ENCODE data around the gene KLRB1. TPM values are rescaled to one million over a fixed set of nuclear protein-coding genes. Genes with fewer than 3 reads are reported as not detected.
"Not testable (repeated sequence)": the region's sequence is repeated elsewhere in the genome, so short reads cannot be mapped to it uniquely, and the experiment has no call there.

The KLRB1 gene
- polyA plus RNA-seq, 2 donors, result 0.73 to 0.81 TPM

GRCh38 chr12:9605483-9605882 is 2.2 kb downstream of the KLRB1 start:
- H3K27ac ChIP-seq (ENCODE audit: low read depth in 2 of 2, low read length in 1 of 2), result no peak overlapping the region
- H3K36me3 ChIP-seq (ENCODE audit: control insufficient read depth in 2 of 2, insufficient read depth in 2 of 2, low read length in 1 of 2), result no peaks in the 10 kb centered on the region
- H3K4me3 ChIP-seq (ENCODE audit: low read depth in 1 of 2, low read length in 2 of 2), result no peak overlapping the region
- H3K4me1 ChIP-seq (ENCODE audit: control insufficient read depth in 2 of 2, insufficient read depth in 2 of 2, low read length in 1 of 2), result no peaks in the 10 kb centered on the region
- H3K27me3 ChIP-seq (ENCODE audit: control insufficient read depth in 1 of 2, insufficient read depth in 2 of 2, low read length in 2 of 2), result no peaks in the 10 kb centered on the region
- no peaks in the 10 kb centered on the region for H3K9me3 ChIP-seq (ENCODE audit: control insufficient read depth in 2 of 2, insufficient read depth in 1 of 2, low read depth in 1 of 2, low read length in 1 of 2)
- WGBS, 2 donors, result 93% methylated on average over 2 of the region's 2 CpGs

- Histone ChIP-seq H3K36me3 (ENCODE audit: control insufficient read depth in 2 of 2, insufficient read depth in 2 of 2, low read length in 1 of 2) (no peaks in the 10 kb centered on the region), H3K4me1 (ENCODE audit: control insufficient read depth in 2 of 2, insufficient read depth in 2 of 2, low read length in 1 of 2) (no peaks in the 10 kb centered on the region), H3K27ac (ENCODE audit: low read depth in 2 of 2, low read length in 1 of 2) (no peak overlapping the region), H3K9me3 (ENCODE audit: control insufficient read depth in 2 of 2, insufficient read depth in 1 of 2, low read depth in 1 of 2, low read length in 1 of 2) (no peaks in the 10 kb centered on the region), H3K27me3 (ENCODE audit: control insufficient read depth in 1 of 2, insufficient read depth in 2 of 2, low read length in 2 of 2) (no peaks in the 10 kb centered on the region), H3K4me3 (ENCODE audit: low read depth in 1 of 2, low read length in 2 of 2) (no peak overlapping the region)
- 88 to 92% methylated on average over 5 of the region's 5 CpGs for WGBS, 2 donors
Observed at GRCh38 chr12:9604287-9604686, 3.4 kb downstream of the KLRB1 start.

DNA sequence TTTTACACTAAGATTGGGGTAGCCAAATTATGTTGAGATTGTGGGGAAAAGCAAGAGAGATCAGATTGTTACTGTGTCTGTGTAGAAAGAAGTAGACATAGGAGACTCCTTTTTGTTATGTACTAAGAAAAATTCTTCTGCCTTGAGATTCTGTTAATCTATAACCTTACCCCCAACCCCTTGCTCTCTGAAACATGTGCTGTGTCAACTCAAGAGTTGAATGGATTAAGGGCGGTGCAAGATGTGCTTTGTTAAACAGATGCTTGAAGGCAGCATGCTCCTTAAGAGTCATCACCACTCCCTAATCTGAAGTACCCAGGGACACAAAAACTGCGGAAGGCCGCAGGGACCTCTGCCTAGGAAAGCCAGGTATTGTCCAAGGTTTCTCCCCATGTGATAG is 7.3 kb downstream of the KLRB1 start:
- H3K9me3 ChIP-seq (ENCODE audit: control insufficient read depth in 2 of 2, insufficient read depth in 1 of 2, low read depth in 1 of 2, low read length in 1 of 2); H3K36me3 ChIP-seq (ENCODE audit: control insufficient read depth in 2 of 2, insufficient read depth in 2 of 2, low read length in 1 of 2); H3K4me3 ChIP-seq (ENCODE audit: low read depth in 1 of 2, low read length in 2 of 2); H3K4me1 ChIP-seq (ENCODE audit: control insufficient read depth in 2 of 2, insufficient read depth in 2 of 2, low read length in 1 of 2); H3K27me3 ChIP-seq (ENCODE audit: control insufficient read depth in 1 of 2, insufficient read depth in 2 of 2, low read length in 2 of 2); H3K27ac ChIP-seq (ENCODE audit: low read depth in 2 of 2, low read length in 1 of 2): not testable (repeated sequence)
- 77 to 88% methylated on average over 3 of the region's 3 CpGs for WGBS, 2 donors

DNA sequence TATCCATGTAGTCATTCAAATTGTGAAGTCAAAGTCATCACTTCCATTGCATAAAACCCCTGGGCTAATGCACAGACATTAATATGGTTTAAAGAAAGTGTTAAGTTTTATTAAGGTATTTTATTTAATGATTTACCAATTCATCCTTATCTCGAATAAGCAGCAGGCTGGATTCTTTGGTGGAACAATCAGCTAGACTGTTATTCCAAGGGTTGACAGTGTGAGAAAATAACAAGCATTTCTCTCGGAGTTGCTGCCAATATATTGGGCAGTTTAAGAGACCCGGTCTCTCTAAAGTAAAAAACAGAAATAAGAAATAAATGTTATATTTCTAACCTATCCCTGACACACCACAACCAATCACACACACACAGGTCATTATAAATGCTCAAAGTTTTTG is 9.4 kb downstream of the KLRB1 start:
- H3K4me3 ChIP-seq (ENCODE audit: low read depth in 1 of 2, low read length in 2 of 2), result no peak overlapping the region
- WGBS, 2 donors, result 68 to 90% methylated on average over 3 of the region's 3 CpGs
- H3K36me3 ChIP-seq (ENCODE audit: control insufficient read depth in 2 of 2, insufficient read depth in 2 of 2, low read length in 1 of 2), result no peaks in the 10 kb centered on the region
- no peaks in the 10 kb centered on the region for H3K27me3 ChIP-seq (ENCODE audit: control insufficient read depth in 1 of 2, insufficient read depth in 2 of 2, low read length in 2 of 2)
- no peaks in the 10 kb centered on the region for H3K9me3 ChIP-seq (ENCODE audit: control insufficient read depth in 2 of 2, insufficient read depth in 1 of 2, low read depth in 1 of 2, low read length in 1 of 2)
- no peak overlapping the region for H3K27ac ChIP-seq (ENCODE audit: low read depth in 2 of 2, low read length in 1 of 2)
- H3K4me1 ChIP-seq (ENCODE audit: control insufficient read depth in 2 of 2, insufficient read depth in 2 of 2, low read length in 1 of 2), result no peaks in the 10 kb centered on the region

DNA sequence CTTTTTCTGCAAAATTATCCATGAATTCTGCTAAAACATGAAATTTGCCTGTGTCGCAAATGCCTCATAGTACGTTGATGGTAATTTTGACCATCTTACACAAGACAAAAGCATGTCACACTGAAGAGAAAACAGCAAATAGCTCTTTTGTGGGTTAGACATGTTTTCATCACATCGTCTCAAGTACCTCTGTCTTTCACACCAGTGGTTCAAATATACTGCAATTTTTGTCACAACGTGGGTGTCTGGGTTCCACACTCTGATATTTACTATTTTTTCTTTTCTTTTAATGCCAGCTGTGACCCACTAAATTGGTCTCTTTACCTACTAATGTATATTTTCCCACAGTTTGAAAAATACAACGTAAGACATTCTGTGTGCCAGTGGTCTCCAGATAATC is 10.4 kb downstream of the KLRB1 start:
- Histone ChIP-seq H3K4me1 (ENCODE audit: control insufficient read depth in 2 of 2, insufficient read depth in 2 of 2, low read length in 1 of 2) (no peaks in the 10 kb centered on the region), H3K27ac (ENCODE audit: low read depth in 2 of 2, low read length in 1 of 2) (no peak overlapping the region), H3K36me3 (ENCODE audit: control insufficient read depth in 2 of 2, insufficient read depth in 2 of 2, low read length in 1 of 2) (no peaks in the 10 kb centered on the region), H3K27me3 (ENCODE audit: control insufficient read depth in 1 of 2, insufficient read depth in 2 of 2, low read length in 2 of 2) (no peaks in the 10 kb centered on the region), H3K9me3 (ENCODE audit: control insufficient read depth in 2 of 2, insufficient read depth in 1 of 2, low read depth in 1 of 2, low read length in 1 of 2) (no peaks in the 10 kb centered on the region), H3K4me3 (ENCODE audit: low read depth in 1 of 2, low read length in 2 of 2) (no peak overlapping the region)
- 84 to 88% methylated on average over 5 of the region's 5 CpGs for WGBS, 2 donors

GRCh38 chr12:9590441-9590840 is 17.3 kb downstream of the KLRB1 start:
- no peak overlapping the region for H3K27ac ChIP-seq (ENCODE audit: low read depth in 2 of 2, low read length in 1 of 2)
- WGBS, 2 donors, result 89 to 92% methylated on average over 2 of the region's 2 CpGs
- H3K36me3 ChIP-seq (ENCODE audit: control insufficient read depth in 2 of 2, insufficient read depth in 2 of 2, low read length in 1 of 2), result no peaks in the 10 kb centered on the region
- no peak overlapping the region for H3K4me3 ChIP-seq (ENCODE audit: low read depth in 1 of 2, low read length in 2 of 2)
- H3K4me1 ChIP-seq (ENCODE audit: control insufficient read depth in 2 of 2, insufficient read depth in 2 of 2, low read length in 1 of 2), result no peaks in the 10 kb centered on the region
- H3K9me3 ChIP-seq (ENCODE audit: control insufficient read depth in 2 of 2, insufficient read depth in 1 of 2, low read depth in 1 of 2, low read length in 1 of 2), result no peaks in the 10 kb centered on the region
- H3K27me3 ChIP-seq (ENCODE audit: control insufficient read depth in 1 of 2, insufficient read depth in 2 of 2, low read length in 2 of 2), result no peaks in the 10 kb centered on the region

GRCh38 chr12:9588749-9589148 is 19.0 kb downstream of the KLRB1 start:
- 81 to 86% methylated on average over 2 of the region's 2 CpGs for WGBS, 2 donors
- Histone ChIP-seq H3K4me1 (ENCODE audit: control insufficient read depth in 2 of 2, insufficient read depth in 2 of 2, low read length in 1 of 2) (no peaks in the 10 kb centered on the region), H3K4me3 (ENCODE audit: low read depth in 1 of 2, low read length in 2 of 2) (no peak overlapping the region), H3K9me3 (ENCODE audit: control insufficient read depth in 2 of 2, insufficient read depth in 1 of 2, low read depth in 1 of 2, low read length in 1 of 2) (no peaks in the 10 kb centered on the region), H3K36me3 (ENCODE audit: control insufficient read depth in 2 of 2, insufficient read depth in 2 of 2, low read length in 1 of 2) (no peaks in the 10 kb centered on the region), H3K27ac (ENCODE audit: low read depth in 2 of 2, low read length in 1 of 2) (no peak overlapping the region), H3K27me3 (ENCODE audit: control insufficient read depth in 1 of 2, insufficient read depth in 2 of 2, low read length in 2 of 2) (no peaks in the 10 kb centered on the region)

DNA sequence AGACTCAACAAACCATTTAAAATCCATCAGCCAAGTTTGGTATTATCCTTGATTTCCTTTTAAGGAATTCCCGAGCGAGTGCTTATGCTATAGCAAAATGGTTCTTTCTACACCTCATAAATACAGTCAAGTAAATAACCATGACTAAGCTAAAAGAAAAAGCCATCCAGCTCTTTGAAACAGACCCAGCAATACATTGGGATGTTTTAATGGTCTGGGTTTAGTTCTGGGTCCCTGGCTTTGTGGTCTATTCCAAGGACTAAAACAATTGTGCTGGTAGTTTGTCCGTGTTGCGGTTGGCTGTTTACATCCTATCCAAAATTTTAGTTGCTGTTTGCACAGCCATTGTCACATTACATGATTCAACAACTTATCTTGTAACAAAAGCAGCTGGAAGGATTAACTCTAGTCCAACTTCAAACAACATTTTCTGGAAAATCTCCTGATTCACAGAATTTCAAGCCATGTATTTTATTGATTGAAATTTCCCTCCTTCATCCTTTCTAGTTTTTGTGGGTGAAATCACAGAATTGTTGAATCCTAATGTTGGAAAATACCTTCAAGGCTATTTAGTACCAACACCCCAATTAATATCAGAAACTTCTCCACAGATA is 19.6 kb downstream of the KLRB1 start:
- Histone ChIP-seq H3K36me3 (ENCODE audit: control insufficient read depth in 2 of 2, insufficient read depth in 2 of 2, low read length in 1 of 2) (no peaks in the 10 kb centered on the region), H3K4me3 (ENCODE audit: low read depth in 1 of 2, low read length in 2 of 2) (no peak overlapping the region), H3K27me3 (ENCODE audit: control insufficient read depth in 1 of 2, insufficient read depth in 2 of 2, low read length in 2 of 2) (no peaks in the 10 kb centered on the region), H3K4me1 (ENCODE audit: control insufficient read depth in 2 of 2, insufficient read depth in 2 of 2, low read length in 1 of 2) (no peaks in the 10 kb centered on the region), H3K9me3 (ENCODE audit: control insufficient read depth in 2 of 2, insufficient read depth in 1 of 2, low read depth in 1 of 2, low read length in 1 of 2) (no peaks in the 10 kb centered on the region), H3K27ac (ENCODE audit: low read depth in 2 of 2, low read length in 1 of 2) (no peak overlapping the region)
- 84 to 86% methylated on average over 4 of the region's 4 CpGs for WGBS, 2 donors

DNA sequence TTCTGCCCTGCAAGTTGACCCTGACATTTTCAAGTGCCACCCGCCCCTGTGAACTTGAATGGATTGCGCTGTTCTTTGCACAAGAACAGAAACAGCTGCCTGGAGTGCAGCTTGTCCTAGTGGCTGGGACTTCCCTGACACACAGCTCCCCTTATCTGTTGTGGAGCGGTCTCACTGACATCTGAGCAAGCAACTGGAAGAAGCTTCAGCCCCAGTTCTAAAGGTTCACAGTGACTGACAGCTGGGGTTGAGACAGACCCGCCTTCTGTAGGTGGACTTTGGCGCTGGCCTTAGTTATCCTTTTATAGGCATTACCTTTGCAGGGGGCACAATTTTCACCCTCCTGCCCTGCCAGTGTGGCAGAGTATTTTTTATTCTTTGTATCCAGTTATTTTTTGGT is 30.0 kb downstream of the KLRB1 start:
- not testable (repeated sequence) for H3K27me3 ChIP-seq (ENCODE audit: control insufficient read depth in 1 of 2, insufficient read depth in 2 of 2, low read length in 2 of 2); H3K4me1 ChIP-seq (ENCODE audit: control insufficient read depth in 2 of 2, insufficient read depth in 2 of 2, low read length in 1 of 2); H3K4me3 ChIP-seq (ENCODE audit: low read depth in 1 of 2, low read length in 2 of 2); H3K27ac ChIP-seq (ENCODE audit: low read depth in 2 of 2, low read length in 1 of 2); H3K9me3 ChIP-seq (ENCODE audit: control insufficient read depth in 2 of 2, insufficient read depth in 1 of 2, low read depth in 1 of 2, low read length in 1 of 2); H3K36me3 ChIP-seq (ENCODE audit: control insufficient read depth in 2 of 2, insufficient read depth in 2 of 2, low read length in 1 of 2)
- 80 to 91% methylated on average over 1 to 2 of the region's 5 CpGs for WGBS, 2 donors

GRCh38 chr12:9567151-9567550 is 40.6 kb downstream of the KLRB1 start:
- not testable (repeated sequence) for H3K4me1 ChIP-seq (ENCODE audit: control insufficient read depth in 2 of 2, insufficient read depth in 2 of 2, low read length in 1 of 2); H3K36me3 ChIP-seq (ENCODE audit: control insufficient read depth in 2 of 2, insufficient read depth in 2 of 2, low read length in 1 of 2); H3K27ac ChIP-seq (ENCODE audit: low read depth in 2 of 2, low read length in 1 of 2); H3K27me3 ChIP-seq (ENCODE audit: control insufficient read depth in 1 of 2, insufficient read depth in 2 of 2, low read length in 2 of 2); H3K9me3 ChIP-seq (ENCODE audit: control insufficient read depth in 2 of 2, insufficient read depth in 1 of 2, low read depth in 1 of 2, low read length in 1 of 2); H3K4me3 ChIP-seq (ENCODE audit: low read depth in 1 of 2, low read length in 2 of 2)
- 90 to 93% methylated on average over 6 to 9 of the region's 9 CpGs for WGBS, 2 donors
